GM12872 (cell line): Measurements from ENCODE around the gene ALDH3B1.

Experiments used
- CTCF ChIP-seq: IDR thresholded peaks from 3 replicates; pipeline ENCODE4 v1.5.1; 2011; ENCODE audit warnings: low read depth, mild to moderate bottlenecking, low read length, moderate library complexity; ENCODE audit not compliant: insufficient read depth

Gene ALDH3B1

GRCh38 chr11:68040957-68041591, 30.9 kb downstream of the ALDH3B1 start:
- TF ChIP-seq CTCF, result no peak

- TF ChIP-seq CTCF, result no peak
Observed at GRCh38 chr11:68041617-68042218, 31.6 kb downstream of the ALDH3B1 start.

GRCh38 chr11:68042219-68043028, 32.3 kb downstream of the ALDH3B1 start:
- TF ChIP-seq CTCF, result no peak

GRCh38 chr11:68043029-68043348, 32.9 kb downstream of the ALDH3B1 start:
- TF ChIP-seq CTCF, result no peak

- TF ChIP-seq CTCF, result no peak
Observed at GRCh38 chr11:68043349-68044144, 33.4 kb downstream of the ALDH3B1 start.

GRCh38 chr11:68044145-68044813, 34.2 kb downstream of the ALDH3B1 start:
- no peak for TF ChIP-seq CTCF
